Keratinocyte (primary cell): Measurements from ENCODE around the gene PRR19.

Experiments used
- CTCF ChIP-seq, 3 experiments: IDR thresholded peaks in 1 of 3; conservative IDR thresholded peaks in 1 of 3; optimal IDR thresholded peaks in 1 of 3; 2 replicates in 2 of 3; 3 replicates in 1 of 3; pipeline versions ENCODE3 to v1.5.1; 2011; ENCODE audit warnings: low read length in 3 of 3, mild to moderate bottlenecking in 3 of 3, moderate library complexity in 2 of 3, control low read depth in 1 of 3, inconsistent platforms in 1 of 3; ENCODE audit not compliant: insufficient read depth in 2 of 3; ENCODE audit errors: extremely low read depth in 1 of 3
- EZH2 ChIP-seq: IDR thresholded peaks from one replicate; pipeline ENCODE4 v1.6.1; 2012; ENCODE audit warnings: inconsistent platforms, mild to moderate bottlenecking, low read length, moderate library complexity

GRCh38 chr19:42254089-42254849, 47.7 kb upstream of the PRR19 start:
- TF ChIP-seq CTCF (optimal IDR thresholded peaks at IDR 0.05 in 1 of 3, IDR thresholded peaks at IDR 0.05 in 1 of 3, conservative IDR thresholded peaks at IDR 0.05 in 1 of 3; ENCODE audit: extremely low read depth in 1 of 3, insufficient read depth in 2 of 3, low read length in 3 of 3) (no peak), EZH2 (no peak)
